Measurements from ENCODE around the gene DPP7.
"Not testable (repeated sequence)": the region's sequence is repeated elsewhere in the genome, so short reads cannot be mapped to it uniquely, and the experiment has no call there.

The DPP7 gene

DNA sequence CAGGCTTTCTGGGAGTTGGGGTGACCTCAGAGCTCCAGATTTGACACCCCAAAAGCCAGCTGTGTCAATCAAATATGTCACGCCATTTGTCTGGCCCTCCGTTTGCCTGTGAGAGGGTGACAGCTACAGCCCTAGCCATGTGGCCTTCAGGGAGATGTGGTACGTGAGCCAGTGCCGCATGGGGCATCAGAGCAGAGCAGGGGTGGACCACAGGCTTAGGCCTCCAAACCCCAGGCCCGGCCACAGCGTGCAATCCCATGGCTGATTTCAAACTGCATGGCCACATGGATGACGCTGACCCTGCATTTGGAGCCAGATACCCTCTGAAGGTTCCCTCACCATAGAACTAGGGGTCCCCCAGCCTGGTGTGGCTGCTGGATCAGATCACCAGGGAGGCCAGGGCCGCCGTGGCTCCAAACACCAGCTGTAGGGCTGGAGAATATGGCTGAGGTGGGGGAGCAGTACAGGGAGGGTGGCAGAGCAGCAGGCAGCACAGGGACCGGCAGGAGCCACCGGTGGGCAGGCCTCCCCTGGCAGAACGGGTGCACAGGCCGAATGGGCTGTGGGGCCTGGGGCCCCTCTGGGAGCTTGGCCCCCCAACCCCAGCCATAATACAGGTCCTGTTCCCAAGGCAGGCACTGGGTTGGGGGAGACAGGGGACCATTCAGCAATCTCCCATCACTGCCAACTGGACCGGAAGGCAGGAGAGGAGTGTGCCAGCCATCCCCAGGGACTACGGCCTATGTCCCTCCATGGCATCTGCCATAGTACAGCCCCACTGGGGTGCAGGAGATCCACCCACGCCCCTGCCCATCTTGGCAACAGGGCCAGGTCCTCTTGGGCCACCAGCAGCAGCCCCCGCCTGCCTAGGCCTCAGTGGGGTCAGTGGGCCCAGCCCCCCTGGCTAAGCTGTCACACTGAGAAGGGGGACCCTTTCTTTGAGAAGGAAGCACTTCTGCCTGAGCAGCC lies 45.7 kb downstream of the DPP7 start:
- peak; percentile 30 for DNase-seq

DNA sequence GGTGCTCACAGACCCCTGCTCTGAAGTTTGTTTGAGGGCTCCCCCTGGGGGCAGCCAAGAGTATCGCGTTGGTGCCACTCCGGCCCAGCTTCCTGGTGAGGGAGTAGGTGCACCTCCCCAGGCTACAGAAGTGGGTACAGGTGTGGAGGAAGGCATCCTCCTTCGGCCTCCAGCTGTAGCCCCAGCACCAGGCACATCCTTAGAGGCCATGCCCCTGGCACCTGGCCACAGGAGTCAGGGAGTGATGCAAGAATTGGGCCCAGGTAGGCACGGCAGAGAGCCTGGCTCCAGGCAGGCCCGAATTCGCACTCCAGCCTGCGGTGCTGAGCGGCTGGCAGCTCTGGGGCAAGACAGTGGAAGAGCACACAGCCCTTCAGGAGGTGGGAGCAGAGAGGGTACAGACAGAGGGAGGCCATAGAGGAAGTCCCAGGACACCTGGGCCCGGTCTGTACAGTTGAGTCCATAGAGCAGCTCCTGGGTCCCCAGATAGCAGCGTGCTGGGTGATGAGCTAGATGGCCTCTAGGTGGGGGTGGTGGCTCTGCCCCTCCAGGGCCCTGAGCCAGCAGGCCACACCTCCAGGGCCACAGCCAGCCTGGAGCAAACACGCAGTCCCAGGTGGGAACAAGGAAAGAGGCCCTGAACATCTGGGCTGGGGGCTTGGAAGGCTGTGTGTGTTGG lies 46.5 kb downstream of the DPP7 start:
- DNase-seq, result peak; percentile 85

DNA sequence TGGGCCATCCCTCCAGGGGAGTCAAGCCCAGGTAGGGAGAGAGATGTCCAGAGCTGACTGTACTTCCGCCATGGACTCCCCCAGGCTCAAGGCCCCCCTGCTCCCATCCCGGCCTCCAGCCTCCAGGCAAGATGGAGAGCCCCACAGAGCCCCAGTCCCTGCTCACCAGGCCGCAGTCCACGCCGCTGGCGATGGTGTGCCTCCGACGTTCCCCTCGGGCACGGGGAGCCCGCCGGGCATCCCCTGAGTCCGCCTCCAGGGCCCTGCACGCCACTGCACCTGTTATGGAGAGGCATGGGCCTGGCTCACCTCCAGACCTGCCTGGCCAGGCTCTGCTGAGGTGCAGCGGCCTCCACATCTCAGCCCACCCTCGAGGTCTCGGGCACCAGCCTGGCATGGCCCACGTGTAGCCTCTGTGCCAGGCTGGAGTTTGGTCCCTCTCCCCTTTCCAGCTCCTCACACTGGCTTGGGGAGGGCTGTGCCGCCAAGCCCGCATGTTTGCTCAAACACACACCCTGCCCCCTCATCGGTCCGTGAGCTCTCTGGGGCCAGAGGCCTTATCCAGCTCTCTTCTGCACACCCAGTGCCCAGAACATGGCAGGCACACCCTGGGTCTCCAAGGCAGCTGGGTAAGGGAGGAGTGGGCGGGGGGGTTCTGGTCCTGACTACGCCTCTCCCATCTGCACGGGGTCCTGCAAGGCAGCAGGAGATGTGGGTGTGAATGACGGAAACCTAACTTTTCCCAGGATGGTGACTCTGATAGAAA lies 48.3 kb downstream of the DPP7 start:
- DNase-seq, result no peak

DNA sequence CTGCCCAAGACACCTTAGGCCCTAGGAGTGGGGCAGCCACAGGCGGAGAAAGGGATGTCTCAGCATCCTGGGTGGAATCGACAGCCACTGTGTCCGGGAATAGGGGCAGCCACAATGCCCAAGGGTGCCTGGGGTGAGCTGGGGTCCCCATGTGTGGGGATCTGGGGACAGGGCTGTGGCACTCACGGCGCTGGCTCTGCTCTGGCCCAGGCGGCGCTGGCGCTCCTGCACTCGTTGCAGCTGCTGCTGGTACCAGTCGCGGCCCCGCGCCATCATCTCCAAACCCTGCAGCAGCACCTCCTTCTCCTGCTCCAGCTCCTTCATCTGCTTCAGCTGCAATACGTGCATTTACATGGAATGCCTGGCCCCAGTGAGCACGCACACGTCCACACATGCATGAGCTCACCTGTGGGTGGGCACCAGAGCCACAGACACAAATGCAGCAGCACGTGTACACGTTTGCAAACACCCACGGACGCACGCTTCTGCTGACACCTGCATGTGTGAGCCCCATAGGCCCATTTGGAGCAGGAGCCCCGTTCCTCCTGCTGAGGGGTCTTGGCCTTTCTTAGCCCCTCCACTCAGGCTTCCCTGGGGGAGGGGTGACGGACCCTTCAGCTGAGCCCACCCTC lies 49.1 kb downstream of the DPP7 start:
- no peak for DNase-seq

DNA sequence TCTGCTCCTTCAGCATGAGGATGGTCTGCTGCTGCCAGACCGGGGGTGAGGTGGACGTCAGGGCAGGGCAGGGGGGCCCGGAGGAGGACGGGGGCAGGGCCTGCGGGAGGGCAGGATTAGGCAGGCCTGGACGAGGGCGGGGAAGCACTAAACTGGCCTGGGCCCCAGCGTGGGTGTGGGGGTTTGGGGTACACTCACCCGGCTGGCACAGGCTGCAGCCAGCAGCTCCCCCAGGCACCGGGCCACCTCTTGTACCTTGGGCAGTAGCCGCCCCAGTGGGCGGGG lies 49.7 kb downstream of the DPP7 start:
- no peak for DNase-seq

DNA sequence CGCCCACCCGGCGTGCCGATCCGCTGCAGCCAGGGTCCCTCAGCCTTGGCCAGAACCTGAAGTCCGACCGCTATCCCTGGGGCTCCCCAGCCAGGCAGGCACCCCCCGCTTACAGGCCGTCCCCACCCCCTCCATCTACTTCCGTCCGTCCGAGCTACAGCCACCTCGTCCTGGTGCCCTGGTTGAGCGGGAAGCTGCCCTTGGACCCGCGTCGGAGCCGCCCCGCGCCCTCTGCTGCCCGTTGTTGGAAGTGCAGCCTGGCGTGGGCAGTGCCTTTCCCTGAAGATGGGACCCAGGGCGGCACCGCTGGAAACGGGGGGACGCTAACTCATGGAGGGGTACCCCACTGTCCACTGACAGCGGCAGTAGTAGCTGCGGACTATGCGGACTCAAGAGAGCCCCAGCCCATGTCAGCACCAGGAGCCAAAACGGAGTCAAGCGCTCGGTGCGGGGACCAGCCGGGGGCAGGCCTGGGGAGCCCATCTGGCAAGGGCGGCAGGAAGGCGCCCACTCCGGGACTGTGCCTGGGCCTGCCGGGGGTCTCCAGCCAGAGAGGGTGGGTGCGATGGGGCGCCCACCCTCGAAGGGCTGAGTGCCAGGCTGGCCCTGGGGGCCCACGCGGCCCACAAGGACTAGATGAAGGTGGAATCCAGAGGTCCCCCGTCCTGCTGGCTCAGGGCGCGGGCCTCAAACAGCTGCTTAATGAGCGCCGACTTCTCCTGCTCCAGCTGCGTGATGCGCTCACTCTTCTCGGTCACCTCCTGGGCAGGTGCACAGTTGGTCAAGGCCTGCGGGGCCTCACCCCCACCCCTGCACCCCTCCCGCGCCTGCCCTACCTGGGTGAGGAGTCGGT lies 50.3 kb downstream of the DPP7 start:
- DNase-seq, result peak; percentile 81

DNA sequence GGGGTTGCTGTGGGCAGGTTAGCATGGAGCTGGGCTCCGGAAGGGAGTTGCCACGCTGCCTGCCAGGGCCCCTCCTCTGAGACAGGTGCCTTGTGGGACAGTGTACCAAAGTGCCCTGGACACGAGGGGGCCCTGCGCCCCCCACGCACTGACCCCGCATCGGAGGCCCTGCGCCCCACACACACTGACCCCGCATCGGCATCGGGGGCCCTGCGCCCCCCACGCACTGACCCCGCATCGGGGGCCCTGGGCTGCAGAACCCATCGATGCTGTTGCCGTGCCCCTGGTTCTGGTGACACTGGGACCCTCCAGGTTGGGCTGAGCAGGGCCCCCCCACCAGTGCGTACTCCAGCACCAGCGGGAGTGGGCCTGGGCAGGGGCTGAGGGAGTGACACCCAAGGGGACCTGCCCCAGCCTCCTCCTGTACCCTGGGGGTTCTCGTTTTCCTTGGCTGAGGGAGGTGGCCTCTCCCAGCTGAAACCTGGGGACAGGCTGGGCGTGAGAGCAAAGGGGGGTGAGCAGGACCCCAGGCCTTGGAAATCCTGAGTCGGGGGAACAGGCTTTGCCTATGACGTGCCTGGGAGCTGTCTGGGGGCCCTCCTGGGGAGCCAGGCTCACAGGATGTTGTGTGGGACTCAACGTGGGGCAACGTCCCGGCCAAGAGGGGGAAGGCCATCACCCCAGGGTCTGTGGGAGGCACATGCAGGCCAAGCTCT lies 51.1 kb downstream of the DPP7 start:
- DNase-seq, result no peak

DNA sequence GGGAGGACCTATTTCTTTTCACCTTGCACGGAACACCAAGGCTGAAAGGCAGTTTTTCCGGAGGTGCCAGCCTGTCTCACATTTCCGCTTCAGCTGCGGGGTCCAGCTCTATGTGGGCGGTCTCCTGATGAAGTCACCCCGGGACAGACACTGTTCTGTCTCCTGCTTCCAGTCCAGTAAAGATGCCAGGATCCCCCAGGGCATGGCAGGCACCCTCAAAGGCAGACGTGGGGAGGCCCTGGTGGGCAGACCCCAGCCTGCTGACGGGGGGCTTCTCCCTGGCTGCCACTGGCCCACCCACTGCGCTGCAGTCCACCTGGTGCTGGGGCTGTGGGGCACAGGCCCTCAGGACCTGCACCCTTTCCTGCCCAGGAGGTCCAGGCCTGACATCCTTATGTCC lies 51.7 kb downstream of the DPP7 start:
- DNase-seq, result not testable (repeated sequence)

DNA sequence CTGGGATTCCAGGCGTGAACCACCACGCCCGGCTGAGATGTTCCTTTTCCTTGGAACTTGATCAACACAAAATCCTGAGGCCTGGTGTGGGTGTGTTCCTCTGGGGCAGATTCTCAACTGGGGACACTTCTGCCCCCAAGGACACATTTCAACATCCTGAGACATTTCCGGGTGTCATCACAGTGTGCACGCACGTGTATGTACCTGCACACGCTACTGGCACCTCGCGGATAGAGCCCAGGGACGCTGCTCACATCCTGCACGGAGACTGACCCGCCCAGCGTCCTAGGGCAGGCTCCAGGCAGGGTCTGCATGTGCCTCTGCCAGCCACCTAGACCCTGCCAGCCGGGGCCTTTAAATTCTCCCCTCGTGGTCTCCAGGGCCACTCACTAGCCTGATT lies 52.1 kb downstream of the DPP7 start:
- DNase-seq, result no peak
